Endothelial cell of umbilical vein (primary cell): ENCODE measurements around the gene DDX42. TPM values are rescaled to one million over a fixed set of nuclear protein-coding genes. Genes with fewer than 3 reads are reported as not detected.

Source experiments
- BruUV-seq: library from RNA; stranded (reverse); fragments of 400-500 nt; replicated peaks from 2 replicates; lab custom pipeline; 2021; lab: Mats Ljungman, UMichigan
- CTCF ChIA-PET: fragments of 300-600, 350-600 bp; sonication (Branson Sonifier 250); formaldehyde crosslinking; loops from one replicate; lab custom pipeline; 2021; ENCODE audit warnings: antibody characterized with exemption, inconsistent platforms; lab: Charles Lee
- POLR2A ChIA-PET: fragments of 300-600, 350-600 bp; sonication (Branson Sonifier 250); formaldehyde crosslinking; loops from one replicate; lab custom pipeline; 2021; ENCODE audit warnings: antibody characterized with exemption, inconsistent platforms; lab: Charles Lee
- DNase-seq: peaks from one replicate; pipeline ENCODE4 v3.0.0-alpha.2; 2011; ENCODE audit warnings: low read depth, low spot score
- FAIRE-seq: peaks from 2 replicates; lab custom pipeline; 2011; peaks lifted over from hg19 to GRCh38; lab: Jason Lieb, UNC
- H2AFZ ChIP-seq: 2 replicates; pipeline ENCODE4 v1.6.0; 2012; ENCODE audit warnings: low read depth, low read length, control low read depth, inconsistent platforms
- H3K27ac ChIP-seq: 2 replicates; pipeline ENCODE4 v1.5.1; 2011; ENCODE audit warnings: low read depth, mild to moderate bottlenecking, control low read depth, low read length, moderate library complexity; ENCODE audit not compliant: insufficient read depth
- H3K27me3 ChIP-seq, 2 experiments: 2 replicates each; pipeline versions ENCODE4 v1.6.0 to v1.6.1; 2011; ENCODE audit warnings: low read length in 2 of 2, mixed read lengths in 1 of 2; ENCODE audit not compliant: control insufficient read depth in 2 of 2, insufficient read depth in 2 of 2
- H3K36me3 ChIP-seq, 2 experiments: 2 replicates in 1 of 2; 3 replicates in 1 of 2; pipeline ENCODE4 v1.5.1; 2011; ENCODE audit warnings: low read length in 2 of 2, mild to moderate bottlenecking in 1 of 2, moderate library complexity in 1 of 2; ENCODE audit not compliant: control insufficient read depth in 2 of 2, insufficient read depth in 2 of 2; ENCODE audit errors: extremely low read depth in 1 of 2
- H3K4me1 ChIP-seq: 3 replicates; pipeline ENCODE4 v1.5.1; 2011; ENCODE audit warnings: mild to moderate bottlenecking, low read length; ENCODE audit not compliant: control insufficient read depth, insufficient read depth; ENCODE audit errors: extremely low read depth
- H3K4me2 ChIP-seq: 2 replicates; pipeline ENCODE4 v1.6.1; 2011; ENCODE audit warnings: low read length, control low read depth, mixed read lengths; ENCODE audit not compliant: insufficient read depth
- H3K4me3 ChIP-seq, 3 experiments: fragments of 200-600 bp in 1 of 3; sonication (generic), shearing (Covaris generic) in 1 of 3; replicated peaks in 1 of 3; 2 replicates each; pipeline ENCODE4 v1.5.1; 2011 to 2016; ENCODE audit warnings: control low read depth in 3 of 3, low read length in 3 of 3, mild to moderate bottlenecking in 2 of 3, inconsistent platforms in 1 of 3, low read depth in 1 of 3, moderate library complexity in 1 of 3; ENCODE audit not compliant: insufficient read depth in 1 of 3
- H3K79me2 ChIP-seq: 2 replicates; pipeline ENCODE4 v1.6.0; 2012; ENCODE audit warnings: low read length, inconsistent platforms; ENCODE audit not compliant: control insufficient read depth, insufficient read depth
- H3K9ac ChIP-seq: replicated peaks from 2 replicates; pipeline ENCODE3; 2011; ENCODE audit warnings: low read length, control low read depth; ENCODE audit not compliant: insufficient read depth; ENCODE audit errors: extremely low read depth
- H3K9me1 ChIP-seq: replicated peaks from 3 replicates; pipeline ENCODE4 v1.6.0; 2011; ENCODE audit warnings: mild to moderate bottlenecking, low read length; ENCODE audit not compliant: control insufficient read depth, insufficient read depth; ENCODE audit errors: extremely low read depth
- H3K9me3 ChIP-seq: replicated peaks from 2 replicates; pipeline ENCODE4 v1.5.1; 2012; ENCODE audit warnings: low read length, inconsistent platforms; ENCODE audit not compliant: control insufficient read depth, insufficient read depth
- H4K20me1 ChIP-seq: replicated peaks from 2 replicates; pipeline ENCODE3; 2011; ENCODE audit warnings: mild to moderate bottlenecking, low read length; ENCODE audit not compliant: control insufficient read depth, insufficient read depth; ENCODE audit errors: extremely low read depth
- EZH2 ChIP-seq: IDR thresholded peaks from 2 replicates; pipeline ENCODE4 v1.6.1; 2012; ENCODE audit warnings: borderline replicate concordance, low read depth, mild to moderate bottlenecking, moderate library complexity, low read length, inconsistent platforms; ENCODE audit not compliant: severe bottlenecking
- FOS ChIP-seq: IDR thresholded peaks from 2 replicates; pipeline ENCODE4 v1.6.1; 2011; ENCODE audit warnings: mild to moderate bottlenecking, low read length, moderate library complexity, borderline replicate concordance; ENCODE audit not compliant: insufficient read depth
- GATA2 ChIP-seq: IDR thresholded peaks from 2 replicates; pipeline ENCODE4 v1.7.0; 2011; ENCODE audit warnings: low read depth, mild to moderate bottlenecking, moderate library complexity, mixed read lengths, low read length; ENCODE audit not compliant: insufficient read length, insufficient read depth
- JUN ChIP-seq: IDR thresholded peaks from 2 replicates; pipeline ENCODE4 v1.6.1; 2011; ENCODE audit warnings: borderline replicate concordance, low read depth; ENCODE audit not compliant: insufficient read length, insufficient read depth
- MAX ChIP-seq: IDR thresholded peaks from 2 replicates; pipeline ENCODE4 v1.6.1; 2011; ENCODE audit not compliant: insufficient read depth, insufficient read length
- MYC ChIP-seq: IDR thresholded peaks from one replicate; pipeline ENCODE4 v1.6.1; 2011; ENCODE audit warnings: mild to moderate bottlenecking, low read depth, low read length
- POLR2A ChIP-seq: IDR thresholded peaks from 2 replicates; pipeline ENCODE4 v1.6.1; 2012; ENCODE audit warnings: low read depth, mild to moderate bottlenecking, control low read depth, low read length
- POLR2AphosphoS5 ChIP-seq: IDR thresholded peaks from 2 replicates; pipeline ENCODE4 v1.6.1; 2012; ENCODE audit warnings: low read depth, mild to moderate bottlenecking, control low read depth, low read length, moderate library complexity; ENCODE audit not compliant: insufficient read depth
- dilution Hi-C: fragments of 300-500 bp; cut with MboI; formaldehyde crosslinking; loops from one replicate; pipeline ENCODE4 v1.15.0; 2019; ENCODE audit warnings: low sequenced_read_pairs; ENCODE audit not compliant: extremely low pct_ligation_motif_present
- intact Hi-C: fragments of 100-400 bp; cut with micrococcal nuclease; formaldehyde crosslinking; loops from one replicate; pipeline ENCODE4 v1.10.0; 2022
- polyA plus RNA-seq, 4 experiments: library from polyadenylated mRNA; depleted of rRNA in 3 of 4; stranded (reverse) in 3 of 4; unstranded in 1 of 4; fragments of >200 nt; gene quantifications; 2 replicates each; pipeline versions ENCODE4 v1.2.1 to v1.2.3, GENCODE V29; 2011 to 2012; ENCODE audit warnings: missing spikeins in 1 of 4
- total RNA-seq: library from RNA; stranded (reverse); gene quantifications from 2 replicates; pipeline ENCODE4 v1.2.3, GENCODE V29; 2021
- TF ChIP-seq, protein P1 (sequence below), 2 donors: IDR thresholded peaks; 1 replicate in 1 of 2; 2 replicates in 1 of 2; pipeline ENCODE4 v1.5.1; 2011; ENCODE audit warnings: low read length in 2 of 2, mild to moderate bottlenecking in 2 of 2, moderate library complexity in 2 of 2, control low read depth in 1 of 2, inconsistent platforms in 1 of 2, low read depth in 1 of 2; ENCODE audit not compliant: insufficient read depth in 1 of 2; ENCODE audit errors: extremely low read depth in 1 of 2

DDX42 gene
- total and polyA plus RNA-seq, 2 donors (not counting 3 experiments of a cell fraction or from before 2014, with no cell fraction given), result 48.1 to 124 TPM

GRCh38 chr17:63790057-63790456 is 16.1 kb downstream of the DDX42 start:
- no TSS peak for BruUV-seq
- peaks cover 5% of the 10 kb centered on the region for H4K20me1 ChIP-seq
- dilution Hi-C loops, result no loop called here

More at GRCh38 chr17:63790057-63790456, 16.1 kb downstream of the DDX42 start:
- DNase-seq, result no peak
- CTCF ChIA-PET, result interaction anchor here (1.5 to 2.2 kb wide), 2 partner anchors 14 to 26 kb away, joined by 3 to 4 read pairs; no protein-coding TSS in a partner anchor
- POLR2A ChIA-PET, result no interaction called here
- intact Hi-C loops, result no loop called here
- Histone ChIP-seq H3K79me2 (peaks cover 42% of the 10 kb centered on the region), H2AFZ (no peak overlapping the region), H3K36me3 (peaks cover 18 to 23% of the 10 kb centered on the region in 2 experiments), H3K4me3 (no peak overlapping the region), H3K4me1 (peaks cover 4% of the 10 kb centered on the region), H3K9ac (no peak overlapping the region), H3K4me2 (no peak overlapping the region), H3K9me1 (no peaks in the 10 kb centered on the region), H3K27me3 (no peaks in the 10 kb centered on the region), H3K27ac (no peak overlapping the region), H3K9me3 (no peaks in the 10 kb centered on the region)
- FAIRE-seq, result no peak
- TF ChIP-seq EZH2 (no peak), POLR2AphosphoS5 (no peak), MYC (no peak), GATA2 (no peak), FOS (no peak), MAX (no peak), POLR2A (no peak), JUN (no peak)
- TF ChIP-seq, protein P1, sequence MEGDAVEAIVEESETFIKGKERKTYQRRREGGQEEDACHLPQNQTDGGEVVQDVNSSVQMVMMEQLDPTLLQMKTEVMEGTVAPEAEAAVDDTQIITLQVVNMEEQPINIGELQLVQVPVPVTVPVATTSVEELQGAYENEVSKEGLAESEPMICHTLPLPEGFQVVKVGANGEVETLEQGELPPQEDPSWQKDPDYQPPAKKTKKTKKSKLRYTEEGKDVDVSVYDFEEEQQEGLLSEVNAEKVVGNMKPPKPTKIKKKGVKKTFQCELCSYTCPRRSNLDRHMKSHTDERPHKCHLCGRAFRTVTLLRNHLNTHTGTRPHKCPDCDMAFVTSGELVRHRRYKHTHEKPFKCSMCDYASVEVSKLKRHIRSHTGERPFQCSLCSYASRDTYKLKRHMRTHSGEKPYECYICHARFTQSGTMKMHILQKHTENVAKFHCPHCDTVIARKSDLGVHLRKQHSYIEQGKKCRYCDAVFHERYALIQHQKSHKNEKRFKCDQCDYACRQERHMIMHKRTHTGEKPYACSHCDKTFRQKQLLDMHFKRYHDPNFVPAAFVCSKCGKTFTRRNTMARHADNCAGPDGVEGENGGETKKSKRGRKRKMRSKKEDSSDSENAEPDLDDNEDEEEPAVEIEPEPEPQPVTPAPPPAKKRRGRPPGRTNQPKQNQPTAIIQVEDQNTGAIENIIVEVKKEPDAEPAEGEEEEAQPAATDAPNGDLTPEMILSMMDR (IDR thresholded peaks at IDR 0.05; ENCODE audit: extremely low read depth in 1 of 2, insufficient read depth in 1 of 2, low read depth in 1 of 2, low read length in 2 of 2), result no peak
